NCI-H1436 (cell line): ENCODE data around the gene OR5A2.
"Not testable (repeated sequence)": the region's sequence is repeated elsewhere in the genome, so short reads cannot be mapped to it uniquely, and the experiment has no call there.

Source experiments
- DNase-seq: peaks from one replicate; lab custom pipeline; 2025; lab: John Stamatoyannopoulos, UW

The OR5A2 gene

DNA sequence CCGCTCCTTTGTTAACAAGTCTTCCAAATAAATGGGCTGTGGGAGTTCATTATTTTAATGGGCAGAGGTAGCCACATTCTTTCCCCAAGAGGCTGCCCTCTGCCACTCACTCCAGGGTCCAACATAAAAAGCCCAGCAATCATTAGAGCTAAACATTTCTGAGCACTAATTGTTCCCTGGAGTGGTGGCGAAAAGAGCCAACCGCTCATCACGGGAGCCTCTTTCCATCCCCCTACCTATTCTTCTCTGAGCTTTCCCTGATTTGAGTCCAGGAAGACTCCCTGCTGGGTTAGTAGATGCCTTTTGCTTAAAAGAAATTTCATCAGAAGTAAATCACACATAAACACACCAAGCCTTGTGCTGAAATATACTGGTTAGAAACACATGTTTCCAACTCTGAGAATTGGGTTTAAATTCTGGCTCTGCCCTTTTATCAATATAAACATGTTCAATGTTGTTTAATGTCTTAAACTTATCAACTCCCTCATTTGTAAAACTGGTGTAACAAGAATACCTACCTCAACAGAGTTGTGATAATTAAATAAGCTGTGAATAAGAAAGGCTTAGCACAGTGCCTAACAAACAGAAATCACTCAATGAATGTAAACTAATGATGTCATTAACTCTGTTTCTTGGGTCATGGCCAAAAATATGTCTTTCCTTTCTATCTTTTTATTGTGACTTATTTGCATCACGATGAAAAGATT, at the start of gene OR5A2:
Gene OR5A2, minus strand, starts transcription at position 53 of the 707 bp plus-strand sequence. CDS start 3,460 bp downstream, outside the sequence.
- DNase-seq = no peak

- no peak for DNase-seq
These were observed 49.0 kb upstream of the OR5A2 start for GRCh38 chr11:59475176-59475575.

GRCh38 chr11:59473015-59473414, 46.8 kb upstream of the OR5A2 start, which contains the start of gene OR4D10:
Gene OR4D10 (plus strand): TSS chr11:59473315. CDS start chr11:59477430, 4,115 bp downstream.
- no peak for DNase-seq

GRCh38 chr11:59463190-59463641, 37.0 kb upstream of the OR5A2 start:
- no peak for DNase-seq

- no peak for DNase-seq
These were observed 33.7 kb upstream of the OR5A2 start for GRCh38 chr11:59459916-59460315.

GRCh38 chr11:59456661-59457060, 30.4 kb upstream of the OR5A2 start, which contains the start of gene OR4D6:
Gene OR4D6 (plus strand): TSS chr11:59456961. CDS start chr11:59456961, 0 bp downstream.
- no peak for DNase-seq

DNA sequence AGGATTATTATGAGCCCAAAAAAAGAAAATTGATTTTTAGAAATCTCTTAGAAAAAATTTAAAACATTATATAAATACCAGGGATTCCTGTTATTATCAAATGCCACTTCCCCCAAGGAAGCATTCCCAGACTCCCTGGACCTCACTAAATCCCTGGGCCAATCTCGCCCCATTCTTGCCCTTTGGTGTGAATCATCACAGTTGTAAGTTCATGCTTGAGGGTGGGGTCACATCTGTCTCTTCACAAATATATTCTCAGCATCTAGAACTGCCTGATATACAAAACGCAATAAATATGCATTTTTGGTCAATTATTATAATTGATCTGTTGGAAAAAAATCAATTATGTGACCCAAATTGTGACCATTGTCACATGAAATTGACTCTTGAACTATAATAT, 22.3 kb upstream of the OR5A2 start:
- DNase-seq = no peak

DNA sequence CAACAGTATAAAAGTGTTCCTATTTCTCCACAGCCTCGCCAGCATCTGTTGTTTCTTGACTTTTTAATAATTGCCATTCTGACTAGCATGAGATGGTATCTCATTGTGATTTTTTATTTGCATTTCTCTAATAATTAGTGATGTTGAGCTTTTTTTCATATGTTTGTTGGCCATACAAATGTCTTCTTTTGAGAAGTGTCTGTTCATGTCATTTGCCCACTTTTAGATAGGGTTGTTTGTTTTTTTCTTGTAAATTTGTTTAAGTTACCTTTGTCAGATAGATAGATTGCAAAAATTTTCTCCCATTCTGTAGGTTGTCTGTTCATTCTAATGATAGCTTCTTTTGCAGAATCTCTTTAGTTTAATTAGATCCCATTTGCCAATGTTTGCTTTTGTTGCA, 19.4 kb upstream of the OR5A2 start:
- DNase-seq = not testable (repeated sequence)

DNA sequence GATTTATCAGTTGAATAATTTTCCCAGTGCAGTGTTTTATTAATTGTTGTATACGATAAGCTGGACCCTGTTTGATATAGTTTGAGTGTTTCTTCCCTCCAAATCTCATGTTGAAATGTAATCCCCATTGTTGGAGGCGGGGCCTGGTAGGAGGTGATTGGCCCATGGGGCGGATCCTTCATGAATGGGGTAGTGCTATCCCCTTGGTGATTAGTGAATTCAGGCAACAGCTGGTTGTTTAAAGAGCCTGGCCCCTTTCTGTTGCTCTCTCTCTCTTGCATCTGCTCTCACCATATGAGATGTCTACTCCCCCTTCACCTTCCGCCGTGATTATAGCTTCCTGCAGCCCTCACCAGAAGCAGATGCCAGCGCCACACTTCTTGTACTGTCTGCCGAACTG, 11.6 kb upstream of the OR5A2 start:
- no peak for DNase-seq

DNA sequence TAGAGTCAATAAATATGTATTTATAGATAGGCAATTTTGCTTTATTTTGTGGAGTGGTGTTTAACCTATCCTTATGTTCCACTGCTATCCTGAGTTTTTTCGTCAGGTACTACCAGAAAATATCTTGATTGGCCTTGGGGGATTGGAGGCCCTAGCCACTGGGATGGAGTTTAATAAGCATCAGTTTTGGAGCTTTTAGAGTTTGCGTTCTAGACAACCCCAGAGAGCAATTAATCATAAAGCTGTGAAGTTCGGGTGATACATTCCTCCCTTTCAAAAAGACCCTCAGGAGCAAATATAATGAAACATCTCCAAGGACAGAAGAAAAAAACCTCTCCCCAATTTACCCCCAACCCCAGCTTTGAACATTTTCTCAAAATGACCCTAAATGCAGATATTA, 10.0 kb upstream of the OR5A2 start, which contains the start of gene OR5A1:
Gene OR5A1, plus strand, starts transcription at position 301 of the 400 bp plus-strand sequence. CDS start 6,700 bp downstream, outside the sequence.
- no peak for DNase-seq

DNA sequence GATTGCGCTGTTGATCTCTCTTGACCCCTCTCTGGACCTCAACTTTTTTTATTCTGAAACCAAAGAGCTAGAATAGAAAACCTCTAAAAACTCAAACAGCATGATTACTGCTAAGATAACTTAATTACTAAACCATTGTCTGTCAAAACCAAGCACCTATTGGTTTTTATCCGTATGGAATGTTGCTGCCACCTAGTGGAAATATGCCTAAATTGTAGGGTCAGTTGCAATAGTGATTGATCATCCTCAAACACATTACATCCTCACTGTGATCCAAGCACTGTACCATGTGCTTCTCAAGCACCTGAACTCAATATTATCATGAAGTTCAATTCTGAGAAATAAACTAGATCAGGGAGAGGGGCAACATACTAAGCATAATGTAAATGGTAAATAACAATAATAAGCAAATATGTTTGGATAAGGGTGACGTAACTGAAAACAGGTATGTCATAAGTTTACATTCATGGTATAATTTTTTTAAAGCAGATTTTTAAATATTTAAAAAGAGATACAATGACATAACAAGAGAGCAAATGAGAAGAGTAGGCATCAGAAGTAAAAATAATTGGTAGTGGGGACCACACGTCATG, 3.8 kb upstream of the OR5A2 start:
- peak; percentile 27 for DNase-seq

DNA sequence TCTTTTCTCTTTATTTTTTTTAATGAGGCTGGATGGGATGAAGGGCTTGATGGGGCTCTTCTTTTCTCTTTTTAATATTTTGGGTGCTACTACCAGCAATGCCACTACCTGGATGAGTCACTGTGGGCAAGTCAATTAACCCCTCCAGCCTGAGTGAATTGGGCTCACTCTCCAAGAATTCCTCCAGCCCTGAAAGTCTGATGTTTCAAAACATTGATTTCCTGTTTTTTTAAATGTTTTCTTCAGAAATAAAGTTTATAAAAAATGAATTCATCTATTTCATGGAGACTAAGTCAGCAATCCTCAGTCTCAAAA, 812 bp upstream of the OR5A2 start:
- no peak for DNase-seq

DNA sequence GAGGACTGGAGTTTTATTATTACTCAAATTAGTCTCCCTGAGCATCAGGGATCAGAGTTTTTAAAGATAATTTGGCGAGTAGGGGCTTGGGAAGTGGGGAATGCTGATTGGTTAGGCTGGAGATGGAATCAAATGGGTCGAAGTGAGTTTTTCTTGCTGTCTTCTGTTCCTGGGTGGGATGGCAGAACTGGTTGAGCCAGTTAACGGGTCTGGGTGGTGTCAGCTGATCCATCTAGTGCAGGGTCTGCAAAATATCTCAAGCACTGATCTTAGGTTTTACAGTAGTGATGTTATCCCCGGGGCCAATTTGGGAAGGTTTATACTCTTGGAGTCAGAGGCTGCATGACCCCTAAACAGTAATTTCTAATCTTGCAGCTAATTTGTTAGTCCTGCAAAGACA, 1.1 kb downstream of the OR5A2 start:
- no peak for DNase-seq

GRCh38 chr11:59423835-59424234, 2.4 kb downstream of the OR5A2 start:
- no peak for DNase-seq

- DNase-seq = no peak
These were observed 8.1 kb downstream of the OR5A2 start for GRCh38 chr11:59418156-59418555.

DNA sequence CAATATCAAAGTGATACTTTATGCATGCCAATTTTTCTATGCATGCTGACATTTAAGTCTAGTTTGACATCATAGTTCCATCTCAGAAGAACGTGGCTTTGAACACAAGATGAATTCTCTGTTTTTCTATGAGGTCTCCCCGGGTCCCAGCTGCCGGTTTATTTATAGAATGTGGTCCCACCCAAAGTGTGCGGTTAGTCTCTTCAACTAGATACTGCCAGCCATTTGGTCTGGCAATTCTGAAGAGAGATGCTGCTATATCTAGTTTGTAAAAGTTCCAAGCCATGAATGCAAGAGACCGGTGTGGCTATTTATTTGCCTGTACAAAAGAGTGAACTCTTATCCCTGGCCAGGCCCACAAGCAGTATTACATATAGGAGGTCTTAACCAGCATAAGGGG, 9.2 kb downstream of the OR5A2 start:
- DNase-seq = no peak

DNA sequence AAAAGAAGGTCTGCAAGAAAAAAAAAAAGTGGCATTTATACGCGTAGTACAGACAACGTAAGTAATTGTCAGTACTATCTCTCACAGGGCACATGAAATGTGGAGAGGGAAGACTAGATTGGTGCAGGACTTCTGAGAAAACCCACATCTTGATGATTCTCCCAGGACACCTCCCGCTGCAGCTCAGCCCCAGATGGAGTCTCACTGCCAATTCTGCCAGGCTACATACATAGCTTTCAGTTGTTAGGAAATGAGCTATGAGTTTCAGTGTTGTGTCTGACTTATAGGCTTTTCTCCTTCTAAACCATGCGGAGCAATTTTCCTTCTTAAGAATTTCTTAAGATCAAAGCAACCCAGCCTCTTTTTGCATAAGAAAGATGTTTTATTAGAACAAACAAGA, 9.6 kb downstream of the OR5A2 start:
- no peak for DNase-seq

DNA sequence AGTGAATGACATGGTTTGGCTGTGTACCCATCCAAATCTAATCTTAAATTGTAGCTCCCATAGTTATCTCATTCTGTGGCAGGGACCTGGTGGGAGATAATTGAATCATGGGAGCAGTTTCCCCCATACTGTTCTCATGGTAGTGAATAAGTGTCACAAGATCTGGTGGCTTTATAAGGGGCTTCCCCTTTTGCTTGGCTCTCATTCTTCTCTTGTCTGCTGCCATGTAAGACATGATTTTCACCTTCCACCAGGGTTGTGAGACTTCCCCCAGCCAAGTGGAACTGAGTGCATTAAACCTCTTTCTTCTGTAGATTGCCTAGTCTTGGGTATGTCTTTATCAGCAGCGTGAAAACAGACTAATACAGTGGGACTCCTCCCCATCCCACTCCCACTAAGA, 11.1 kb downstream of the OR5A2 start:
- no peak for DNase-seq

DNA sequence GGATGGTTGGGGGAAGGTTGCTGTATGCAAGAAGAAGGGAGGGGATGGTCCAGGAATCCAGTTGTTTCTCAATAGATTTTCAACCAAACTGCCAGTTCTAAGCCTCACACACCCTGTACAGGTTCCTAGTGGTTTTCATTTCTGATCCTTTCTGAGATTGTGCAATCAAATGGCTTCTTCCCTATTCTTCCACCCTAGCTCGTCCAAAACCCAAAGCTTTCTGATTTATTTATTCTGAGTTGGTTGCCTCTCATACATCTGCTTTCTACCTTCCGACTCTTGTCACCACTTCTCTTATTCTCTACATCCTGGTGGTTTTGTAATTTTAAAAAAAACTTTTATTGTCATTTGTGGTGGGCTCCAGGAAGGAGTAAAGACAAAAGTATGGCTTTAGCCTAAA, 12.6 kb downstream of the OR5A2 start:
- no peak for DNase-seq

- no peak for DNase-seq
These were observed 22.7 kb downstream of the OR5A2 start for GRCh38 chr11:59403546-59403945.

DNA sequence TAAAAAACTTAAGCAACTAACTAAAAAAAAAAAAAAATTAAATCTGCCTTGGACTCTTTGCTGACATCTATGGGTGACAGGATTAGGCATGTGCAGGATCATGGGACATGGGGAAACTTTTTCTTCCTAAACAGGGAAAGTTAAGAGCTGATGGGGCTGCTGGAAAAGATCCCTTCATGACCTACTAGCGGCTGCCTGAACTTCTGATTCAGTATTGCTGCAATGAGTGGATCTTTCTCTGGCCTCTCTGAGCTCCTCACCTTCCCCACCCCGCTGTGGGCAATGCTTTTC, 25.0 kb downstream of the OR5A2 start:
- no peak for DNase-seq

GRCh38 chr11:59400461-59401261, 25.6 kb downstream of the OR5A2 start:
- no peak for DNase-seq

GRCh38 chr11:59394186-59394585, 32.0 kb downstream of the OR5A2 start:
- DNase-seq = no peak
